B cell (primary cell): ENCODE measurements around the gene TSPAN14.

ENCODE experiments used
- EZH2 ChIP-seq: IDR thresholded peaks from 2 replicates; pipeline ENCODE4 v1.6.1; 2012; ENCODE audit warnings: borderline replicate concordance, low read depth, mild to moderate bottlenecking, moderate library complexity, low read length; ENCODE audit not compliant: insufficient read depth, poor library complexity, severe bottlenecking
- TF ChIP-seq, protein P1 (sequence below): fragments of 200-600 bp; IDR thresholded peaks from one replicate; pipeline ENCODE4 v1.8.0; 2022; ENCODE audit warnings: antibody characterized with exemption, mild to moderate bottlenecking

GRCh38 chr10:80569131-80569895 is 115.2 kb downstream of the TSPAN14 start:
- TF ChIP-seq, protein P1, sequence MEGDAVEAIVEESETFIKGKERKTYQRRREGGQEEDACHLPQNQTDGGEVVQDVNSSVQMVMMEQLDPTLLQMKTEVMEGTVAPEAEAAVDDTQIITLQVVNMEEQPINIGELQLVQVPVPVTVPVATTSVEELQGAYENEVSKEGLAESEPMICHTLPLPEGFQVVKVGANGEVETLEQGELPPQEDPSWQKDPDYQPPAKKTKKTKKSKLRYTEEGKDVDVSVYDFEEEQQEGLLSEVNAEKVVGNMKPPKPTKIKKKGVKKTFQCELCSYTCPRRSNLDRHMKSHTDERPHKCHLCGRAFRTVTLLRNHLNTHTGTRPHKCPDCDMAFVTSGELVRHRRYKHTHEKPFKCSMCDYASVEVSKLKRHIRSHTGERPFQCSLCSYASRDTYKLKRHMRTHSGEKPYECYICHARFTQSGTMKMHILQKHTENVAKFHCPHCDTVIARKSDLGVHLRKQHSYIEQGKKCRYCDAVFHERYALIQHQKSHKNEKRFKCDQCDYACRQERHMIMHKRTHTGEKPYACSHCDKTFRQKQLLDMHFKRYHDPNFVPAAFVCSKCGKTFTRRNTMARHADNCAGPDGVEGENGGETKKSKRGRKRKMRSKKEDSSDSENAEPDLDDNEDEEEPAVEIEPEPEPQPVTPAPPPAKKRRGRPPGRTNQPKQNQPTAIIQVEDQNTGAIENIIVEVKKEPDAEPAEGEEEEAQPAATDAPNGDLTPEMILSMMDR: no peak
- TF ChIP-seq EZH2: no peak
